Stimulated activated CD4-positive, alpha-beta T cell treated with anti-CD3 and anti-CD28 coated beads, Interleukin-4, amount 100 ng/mL, for 4 hours (primary cell): ENCODE measurements around the gene NNMT.
"Not testable (repeated sequence)": the region's sequence is repeated elsewhere in the genome, so short reads cannot be mapped to it uniquely, and the experiment has no call there.

Experiments used
- DNase-seq, 2 experiments: peaks; one replicate each; pipeline ENCODE4 v3.0.0-alpha.2; 2020

The NNMT gene

GRCh38 chr11:114314096-114314495 lies 17.9 kb downstream of the NNMT start:
- DNase-seq: no peak

- no peak for DNase-seq
Measured at GRCh38 chr11:114315749-114316368, 19.7 kb downstream of the NNMT start.

- no peak for DNase-seq
Measured at GRCh38 chr11:114316980-114317786, 21.0 kb downstream of the NNMT start.

GRCh38 chr11:114317787-114318137 lies 21.6 kb downstream of the NNMT start:
- no peak for DNase-seq

- DNase-seq: no peak
Measured at GRCh38 chr11:114318361-114318760, 22.2 kb downstream of the NNMT start.

GRCh38 chr11:114319716-114320328 lies 23.6 kb downstream of the NNMT start:
- DNase-seq: no peak

- no peak for DNase-seq
Measured at GRCh38 chr11:114321621-114322257, 25.5 kb downstream of the NNMT start.

- DNase-seq: no peak
Measured at GRCh38 chr11:114322934-114323333, 26.7 kb downstream of the NNMT start.

GRCh38 chr11:114326151-114326550 lies 30.0 kb downstream of the NNMT start:
- no peak for DNase-seq

- DNase-seq: no peak
Measured at GRCh38 chr11:114326776-114327175, 30.6 kb downstream of the NNMT start.

- no peak for DNase-seq
Measured at GRCh38 chr11:114330373-114330772, 34.2 kb downstream of the NNMT start.

- peak in 1 of 2 experiments; percentile 21 for DNase-seq
Measured at GRCh38 chr11:114340311-114341131, 44.3 kb downstream of the NNMT start.

GRCh38 chr11:114341667-114342066 lies 45.5 kb downstream of the NNMT start:
- not testable (repeated sequence) for DNase-seq

GRCh38 chr11:114342476-114342875 lies 46.3 kb downstream of the NNMT start:
- DNase-seq: no peak

GRCh38 chr11:114343020-114343419 lies 46.8 kb downstream of the NNMT start:
- DNase-seq: no peak

- DNase-seq: no peak
Measured at GRCh38 chr11:114343493-114343892, 47.3 kb downstream of the NNMT start.

- DNase-seq: no peak
Measured at GRCh38 chr11:114344494-114344893, 48.3 kb downstream of the NNMT start.

GRCh38 chr11:114345575-114346222 lies 49.5 kb downstream of the NNMT start:
- DNase-seq: no peak

GRCh38 chr11:114346709-114347141 lies 50.5 kb downstream of the NNMT start:
- DNase-seq: peak in 1 of 2 experiments; percentile 5

- DNase-seq: peak in 1 of 2 experiments; percentile 7
Measured at GRCh38 chr11:114348200-114349191, 52.3 kb downstream of the NNMT start.

GRCh38 chr11:114350022-114350421 lies 53.8 kb downstream of the NNMT start:
- DNase-seq: no peak
